ENCODE measurements around the gene GOLGA1.

GRCh38 chr9:124940894-124941678, at the start of gene GOLGA1:
- no peak for TF ChIP-seq CTCF (IDR thresholded peaks at IDR 0.05)
- no peak for TF ChIP-seq ZNF512 (CRISPR knock-in tag; IDR thresholded peaks at IDR 0.05; ENCODE audit: borderline replicate concordance)
- TF ChIP-seq E2F1 (CRISPR knock-in tag; IDR thresholded peaks at IDR 0.05) = no peak
- TF ChIP-seq ZBTB43 (CRISPR knock-in tag; IDR thresholded peaks at IDR 0.05) = no peak
- 0 out of 2 replicates have a peak, but pooled peaks have one; percentile 32 for TF ChIP-seq ESRRA (CRISPR knock-in tag; IDR thresholded peaks at IDR 0.05; ENCODE audit: borderline replicate concordance)
- no peak for TF ChIP-seq ZNF425 (CRISPR knock-in tag; conservative IDR thresholded peaks at IDR 0.05)
- TF ChIP-seq ATF2 (CRISPR knock-in tag; IDR thresholded peaks at IDR 0.05; ENCODE audit: borderline replicate concordance, low read depth) = no peak
- no peak for TF ChIP-seq E2F4 (CRISPR knock-in tag; IDR thresholded peaks at IDR 0.05; ENCODE audit: borderline replicate concordance, low read depth)
- 0 out of 2 replicates have a peak, but pooled peaks have one; percentile 53 for TF ChIP-seq PREB (CRISPR knock-in tag; IDR thresholded peaks at IDR 0.05; ENCODE audit: borderline replicate concordance)
- peak; percentile 83 for TF ChIP-seq MAX (CRISPR knock-in tag; IDR thresholded peaks at IDR 0.05)
- TF ChIP-seq ERG (CRISPR knock-in tag; IDR thresholded peaks at IDR 0.05) = no peak

Measured in WTC11 (cell line).